CD8-positive, alpha-beta memory T cell (primary cell): ENCODE results near the gene TMEM107. TPM values are rescaled to one million over a fixed set of nuclear protein-coding genes. Genes with fewer than 3 reads are reported as not detected.
A peak's percentile ranks its signal among the peaks of the same experiment; 100 is the strongest.

Source experiments
- CTCF ChIA-PET: fragments of 350-600 bp; sonication (Branson Sonifier 250); formaldehyde crosslinking; loops from one replicate; lab custom pipeline; 2021; ENCODE audit warnings: antibody characterized with exemption; lab: Charles Lee
- POLR2A ChIA-PET: fragments of 350-600 bp; sonication (Branson Sonifier 250); formaldehyde crosslinking; loops from one replicate; lab custom pipeline; 2021; ENCODE audit warnings: antibody characterized with exemption; lab: Charles Lee
- DNase-seq, 5 donors: peaks; one replicate each; pipeline versions ENCODE4 v3.0.0 to v3.0.0-alpha.2; 2020 to 2022; ENCODE audit warnings: mixed read lengths in 1 of 5
- H3K27ac ChIP-seq: one replicate; pipeline ENCODE4 v1.7.0; 2013; ENCODE audit warnings: low read depth, mild to moderate bottlenecking, low read length, moderate library complexity
- H3K27me3 ChIP-seq: 2 replicates; pipeline ENCODE4 v1.7.0; 2013; ENCODE audit warnings: low read length, mild to moderate bottlenecking; ENCODE audit not compliant: insufficient read depth, poor library complexity, severe bottlenecking
- H3K36me3 ChIP-seq: 2 replicates; pipeline ENCODE4 v1.7.0; 2013; ENCODE audit warnings: mild to moderate bottlenecking, low read length, moderate library complexity; ENCODE audit not compliant: insufficient read depth
- H3K4me1 ChIP-seq: 2 replicates; pipeline ENCODE4 v1.7.0; 2013; ENCODE audit warnings: mild to moderate bottlenecking, low read length, moderate library complexity; ENCODE audit not compliant: insufficient read depth
- H3K4me3 ChIP-seq: 2 replicates; pipeline ENCODE4 v1.7.0; 2013; ENCODE audit warnings: mild to moderate bottlenecking, low read length
- H3K9me3 ChIP-seq: 2 replicates; pipeline ENCODE4 v1.7.0; 2013; ENCODE audit warnings: mild to moderate bottlenecking, low read length
- H3K27ac Mint-ChIP-seq, 8 donors: one replicate each; pipeline ENCODE4 v1.8.0; 2020 to 2021; ENCODE audit warnings: mixed read lengths in 8 of 8, mild to moderate bottlenecking in 6 of 8, inconsistent platforms in 3 of 8, moderate library complexity in 3 of 8
- H3K27me3 Mint-ChIP-seq, 2 donors: one replicate each; pipeline ENCODE4 v1.8.0; 2020 to 2021; ENCODE audit warnings: mixed read lengths in 2 of 2, mild to moderate bottlenecking in 1 of 2, moderate library complexity in 1 of 2
- H3K36me3 Mint-ChIP-seq, 3 donors: one replicate each; pipeline ENCODE4 v1.8.0; 2020 to 2021; ENCODE audit warnings: mixed read lengths in 3 of 3, inconsistent platforms in 1 of 3, mild to moderate bottlenecking in 1 of 3
- H3K4me1 Mint-ChIP-seq, 3 donors: one replicate each; pipeline ENCODE4 v1.8.0; 2020 to 2021; ENCODE audit warnings: mixed read lengths in 3 of 3, inconsistent platforms in 1 of 3, mild to moderate bottlenecking in 1 of 3
- H3K4me3 Mint-ChIP-seq, 7 donors: one replicate each; pipeline ENCODE4 v1.8.0; 2020 to 2021; ENCODE audit warnings: mixed read lengths in 7 of 7, mild to moderate bottlenecking in 6 of 7, moderate library complexity in 4 of 7, inconsistent platforms in 2 of 7
- H3K9me3 Mint-ChIP-seq, 5 donors: one replicate each; pipeline ENCODE4 v1.8.0; 2020 to 2022; ENCODE audit warnings: mixed read lengths in 5 of 5, mild to moderate bottlenecking in 3 of 5, moderate library complexity in 2 of 5, inconsistent platforms in 1 of 5
- polyA plus RNA-seq: library from polyadenylated mRNA; unstranded; fragments of 300-500 nt; fragmentation: Illumina TruSeq; gene quantifications from one replicate; pipeline ENCODE4 v1.2.3, GENCODE V29; 2021
- total RNA-seq, 2 experiments: library from RNA; stranded (reverse); gene quantifications; one replicate each; pipeline ENCODE4 v1.2.3, GENCODE V29; 2021

TMEM107 gene
- total RNA-seq (10 to 100 TPM; 21.3 to 22.4 TPM), polyA plus RNA-seq (50.7 TPM)

DNA sequence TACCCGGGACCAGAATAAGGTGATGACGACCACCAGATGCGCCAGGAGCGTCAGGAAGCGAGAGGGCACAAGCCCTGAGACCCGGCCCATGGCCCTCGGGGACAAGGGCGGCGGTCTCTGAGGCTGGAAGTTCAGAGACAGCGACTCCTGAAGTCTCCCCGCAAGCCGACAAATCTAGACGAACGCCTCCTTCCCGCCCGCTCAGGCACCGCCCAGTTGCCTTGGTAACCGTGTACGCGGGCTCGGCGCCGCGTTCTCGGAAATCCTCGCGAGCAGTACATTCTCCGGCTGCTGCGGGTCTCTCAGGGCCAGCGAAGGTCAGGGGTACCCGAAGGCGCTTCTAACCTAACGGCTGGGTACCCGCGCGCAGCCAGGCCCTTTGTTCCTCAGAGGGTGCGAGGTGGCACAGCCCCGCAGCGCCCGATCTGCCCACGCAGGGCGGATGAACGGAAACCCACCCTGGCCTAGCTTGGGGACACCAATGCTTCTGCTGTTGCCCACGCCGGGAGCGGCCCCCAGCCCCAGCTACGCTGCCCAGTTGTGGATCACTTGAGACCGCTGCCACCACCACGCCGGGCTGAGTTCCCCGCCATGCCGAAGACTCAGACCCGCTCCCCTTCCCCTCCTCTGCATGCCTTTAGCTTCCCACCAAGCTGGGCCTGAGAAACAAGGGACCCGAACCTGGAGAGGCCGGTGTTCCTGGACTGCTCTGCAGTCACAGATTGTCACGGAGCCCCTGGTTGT is at the start of gene TMEM107:
Gene TMEM107 (minus strand): TSS at position 184 of the 744 bp plus-strand sequence. CDS start 94 bp downstream, at position 90.
- H3K36me3 ChIP-seq = no peaks in the 10 kb centered on the region
- peak within 1 kb of the TSS; percentile 81 for H3K27ac ChIP-seq
- no peaks in the 10 kb centered on the region for H3K27me3 ChIP-seq
- DNase-seq = peak; percentile 81 to 92 (median 82)
- Mint-ChIP-seq H3K4me1 (peaks cover 40 to 52% (median 51%) of the 10 kb centered on the region in 3 donors), H3K27me3 (peaks cover 0 to 3% of the 10 kb centered on the region in 2 donors), H3K27ac (peak within 1 kb of the TSS; percentile 92 to 100 (median 96)), H3K4me3 (peak within 1 kb of the TSS; percentile 89 to 96 (median 93)), H3K36me3 (peaks cover 0 to 7% (median 0%) of the 10 kb centered on the region in 3 donors), H3K9me3 (no peaks in the 10 kb centered on the region)
- POLR2A ChIA-PET = interaction anchor here (0.6 to 1.7 kb wide), 7 partner anchors 10 to 45 kb away, joined by 3 to 8 read pairs (median 3); partner anchors contain the start of genes BORCS6 and PER1
- H3K4me3 ChIP-seq = peak within 1 kb of the TSS; percentile 76
- no peaks in the 10 kb centered on the region for H3K9me3 ChIP-seq
- peaks cover 44% of the 10 kb centered on the region for H3K4me1 ChIP-seq
- CTCF ChIA-PET = interaction anchor here (1.1 to 1.7 kb wide), 3 partner anchors 10 to 57 kb away, joined by 3 to 8 read pairs (median 6); no protein-coding TSS in a partner anchor

DNA sequence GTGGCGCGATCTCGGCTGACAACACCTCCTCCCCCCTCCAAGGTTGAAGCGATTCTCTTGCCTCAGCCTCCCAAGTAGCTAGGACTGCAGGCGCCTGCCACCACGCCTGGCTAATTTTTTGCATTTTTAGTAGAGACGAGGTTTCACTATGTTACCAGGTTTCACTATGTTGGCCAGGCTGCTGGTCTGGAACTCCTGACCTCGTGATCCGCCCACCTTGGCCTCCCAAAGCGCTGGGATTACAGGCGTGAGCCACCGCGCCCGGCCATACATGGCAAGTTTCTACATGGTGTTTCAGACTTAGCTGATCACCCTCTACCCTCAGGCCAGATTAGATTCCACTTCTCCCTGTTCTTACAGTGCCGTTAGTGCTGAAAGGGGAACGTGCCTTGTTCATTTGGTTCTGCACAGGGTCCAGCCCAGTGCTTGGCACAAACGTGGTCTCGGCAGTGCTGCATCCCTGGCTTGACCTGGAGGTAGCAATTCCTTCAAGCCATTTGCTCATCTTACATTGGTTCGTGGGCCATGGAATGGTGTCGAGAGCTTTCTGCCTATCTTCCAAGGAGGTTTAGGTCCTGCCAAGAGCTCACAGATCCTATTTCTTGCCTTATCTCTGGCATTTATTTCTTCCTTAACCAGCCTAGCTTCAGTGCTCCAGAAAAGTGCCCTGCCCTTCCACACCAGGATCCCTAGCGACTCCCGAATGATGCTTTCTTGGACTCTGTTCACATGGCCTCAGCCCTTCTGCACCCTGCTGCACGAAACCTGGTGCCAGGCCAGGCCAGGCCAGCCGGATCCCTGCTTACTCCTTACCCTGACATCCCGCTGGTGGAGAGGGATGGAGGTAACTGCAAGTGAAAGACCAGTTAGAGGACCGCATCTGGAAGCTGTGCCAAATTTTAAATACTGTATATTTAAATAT is 49.0 kb upstream of the TMEM107 start:
- H3K4me1 Mint-ChIP-seq = peaks cover 63 to 79% (median 68%) of the 10 kb centered on the region in 3 donors
- Histone ChIP-seq H3K4me3 (no peak overlapping the region), H3K36me3 (peaks cover 30% of the 10 kb centered on the region), H3K9me3 (no peaks in the 10 kb centered on the region), H3K27me3 (no peaks in the 10 kb centered on the region), H3K4me1 (peaks cover 38% of the 10 kb centered on the region), H3K27ac (no peak overlapping the region)
- POLR2A ChIA-PET = interaction anchor here (0.7 to 8.4 kb wide), 7 partner anchors 15 to 86 kb away, joined by 3 to 149 read pairs (median 6); partner anchors contain the start of genes AURKB, CTC1, PFAS and RANGRF
- peaks cover 0 to 17% (median 8%) of the 10 kb centered on the region in 5 donors for H3K9me3 Mint-ChIP-seq
- CTCF ChIA-PET = interaction anchor here (0.7 to 5.6 kb wide), 8 partner anchors 12 to 93 kb away, joined by 3 to 63 read pairs (median 5); partner anchors contain the start of genes BORCS6, CTC1, PFAS and SLC25A35
- H3K4me3 Mint-ChIP-seq = peak overlapping the region; percentile 28 to 97 (median 64)
- H3K27ac Mint-ChIP-seq = peak overlapping the region in 7 of 8 donors; percentile 79 to 100 (median 90)
- peak in 1 of 5 donors; percentile 8 for DNase-seq
- H3K27me3 Mint-ChIP-seq = peaks cover 0 to 31% of the 10 kb centered on the region in 2 donors
- H3K36me3 Mint-ChIP-seq = peaks cover 12 to 64% (median 22%) of the 10 kb centered on the region in 3 donors

DNA sequence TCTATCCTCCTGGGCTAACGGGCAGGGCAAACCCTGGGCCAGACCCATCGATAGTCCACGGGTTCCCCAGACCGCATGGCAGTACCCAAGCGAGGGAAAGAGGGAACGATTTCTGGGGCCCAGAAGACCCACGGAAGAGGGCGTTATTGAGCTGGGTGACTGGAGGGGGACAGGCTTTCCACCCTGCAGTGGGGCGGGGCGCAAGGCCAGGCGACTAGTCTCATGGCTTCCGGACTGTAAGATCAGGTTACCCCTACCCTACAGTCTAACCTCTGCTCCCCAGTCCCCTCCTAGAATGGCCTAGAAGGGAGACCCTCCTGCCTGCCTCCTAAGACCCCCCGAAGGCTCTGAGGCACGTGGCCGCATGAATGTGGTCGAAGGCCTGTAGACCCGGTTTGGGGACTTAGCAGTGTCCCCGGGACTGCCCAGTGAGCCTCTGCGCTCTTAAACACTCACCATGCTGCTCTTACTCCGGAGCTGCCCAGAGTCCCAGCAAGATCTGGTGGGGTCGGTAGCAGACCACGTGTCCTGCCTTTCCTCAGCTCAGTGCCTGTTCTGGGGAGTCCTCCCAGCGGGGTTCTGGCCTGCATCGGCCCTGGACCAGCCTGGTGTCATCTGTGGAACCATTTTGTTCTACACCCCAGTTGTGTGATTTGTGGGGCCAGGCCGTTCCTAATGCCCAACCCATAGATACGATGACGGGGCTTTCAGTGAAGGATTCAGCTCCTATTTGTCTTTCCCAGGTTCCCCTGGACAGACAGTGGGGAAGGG is 47.4 kb upstream of the TMEM107 start:
- H3K4me1 Mint-ChIP-seq = peaks cover 60 to 78% (median 73%) of the 10 kb centered on the region in 3 donors
- H3K9me3 Mint-ChIP-seq = peaks cover 0 to 17% (median 8%) of the 10 kb centered on the region in 5 donors
- peaks cover 5 to 53% (median 9%) of the 10 kb centered on the region in 3 donors for H3K36me3 Mint-ChIP-seq
- Histone ChIP-seq H3K9me3 (no peaks in the 10 kb centered on the region), H3K27ac (peak overlapping the region; percentile 86), H3K27me3 (no peaks in the 10 kb centered on the region), H3K36me3 (peaks cover 18% of the 10 kb centered on the region), H3K4me1 (peaks cover 41% of the 10 kb centered on the region), H3K4me3 (peak overlapping the region; percentile 98)
- peak overlapping the region; percentile 94 to 100 (median 96) for H3K27ac Mint-ChIP-seq
- DNase-seq = peak in 3 of 5 donors; percentile 20 to 70 (median 37)
- H3K27me3 Mint-ChIP-seq = peaks cover 0 to 31% of the 10 kb centered on the region in 2 donors
- ChIA-PET POLR2A (interaction anchor here (0.6 to 8.4 kb wide), 11 partner anchors 13 to 104 kb away, joined by 3 to 149 read pairs (median 17); partner anchors contain the start of genes ALOXE3, AURKB, BORCS6 and CTC1), CTCF (interaction anchor here (1.0 to 5.6 kb wide), 14 partner anchors 14 to 104 kb away, joined by 3 to 63 read pairs (median 12); partner anchors contain the start of genes BORCS6, CTC1, PFAS and RANGRF)
- peak overlapping the region; percentile 86 to 98 (median 97) for H3K4me3 Mint-ChIP-seq

DNA sequence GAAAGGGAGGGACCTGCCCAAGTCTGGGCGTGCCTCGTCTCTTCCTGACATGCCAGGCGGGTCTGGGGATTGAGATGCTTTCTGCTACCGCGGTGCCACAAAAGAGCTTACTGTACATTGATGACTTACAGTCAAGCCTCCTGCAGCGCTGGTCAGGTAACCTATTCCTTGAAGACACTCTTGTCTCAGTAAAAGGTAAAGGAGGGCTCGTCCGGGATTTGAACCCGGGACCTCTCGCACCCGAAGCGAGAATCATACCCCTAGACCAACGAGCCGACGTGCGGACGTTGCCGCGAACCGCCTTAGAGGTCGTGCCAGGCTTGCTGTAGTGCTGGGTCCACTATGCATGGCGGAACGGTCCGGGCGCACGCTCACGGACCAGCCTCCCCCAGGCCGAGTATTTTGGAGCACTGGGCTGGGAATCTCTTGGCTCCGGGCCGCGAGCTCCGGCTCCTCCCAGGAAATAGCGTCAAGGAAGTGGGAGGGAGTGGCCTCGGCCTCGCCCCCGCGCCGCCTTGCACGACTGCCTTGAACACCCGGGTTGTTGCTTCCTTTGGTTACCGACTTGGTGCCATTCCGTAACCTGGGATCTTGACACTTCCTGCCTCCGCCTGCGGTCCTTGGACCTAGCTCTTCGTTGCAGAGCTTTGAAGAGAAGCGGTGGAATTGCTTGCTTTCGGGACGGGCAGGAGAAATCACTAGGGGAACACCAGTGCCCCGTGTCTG is 46.6 kb upstream of the TMEM107 start:
- H3K27me3 Mint-ChIP-seq = peaks cover 0 to 31% of the 10 kb centered on the region in 2 donors
- Histone ChIP-seq H3K27ac (peak overlapping the region; percentile 86), H3K4me1 (peaks cover 41% of the 10 kb centered on the region), H3K9me3 (no peaks in the 10 kb centered on the region), H3K36me3 (peaks cover 10% of the 10 kb centered on the region), H3K27me3 (no peaks in the 10 kb centered on the region), H3K4me3 (peak overlapping the region; percentile 98)
- POLR2A ChIA-PET = interaction anchor here (0.6 to 8.4 kb wide), 15 partner anchors 12 to 103 kb away, joined by 3 to 149 read pairs (median 16); partner anchors contain the start of genes ALOXE3, AURKB, BORCS6 and CTC1
- peaks cover 0 to 17% (median 8%) of the 10 kb centered on the region in 5 donors for H3K9me3 Mint-ChIP-seq
- H3K4me1 Mint-ChIP-seq = peaks cover 64 to 83% (median 79%) of the 10 kb centered on the region in 3 donors
- DNase-seq = peak; percentile 80 to 92 (median 87)
- H3K27ac Mint-ChIP-seq = peak overlapping the region; percentile 94 to 100 (median 96)
- peaks cover 7 to 50% (median 10%) of the 10 kb centered on the region in 3 donors for H3K36me3 Mint-ChIP-seq
- peak overlapping the region; percentile 86 to 98 (median 97) for H3K4me3 Mint-ChIP-seq
- CTCF ChIA-PET = interaction anchor here (1.2 to 5.6 kb wide), 16 partner anchors 10 to 129 kb away, joined by 3 to 63 read pairs (median 11); partner anchors contain the start of genes AURKB, BORCS6, CTC1 and PFAS

DNA sequence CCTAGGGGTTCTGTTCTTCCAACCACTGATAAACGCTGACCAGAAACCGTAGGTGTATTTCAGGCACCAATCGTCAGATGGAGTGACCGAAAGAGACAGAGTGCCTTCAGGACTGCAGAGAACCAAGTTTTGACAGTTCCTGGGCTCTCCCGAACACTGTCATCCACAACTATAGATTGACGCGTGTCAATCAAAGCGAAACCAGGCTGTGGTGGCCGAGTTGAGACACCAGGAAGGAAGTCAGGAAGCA is 46.1 kb upstream of the TMEM107 start:
- peaks cover 0 to 28% of the 10 kb centered on the region in 2 donors for H3K27me3 Mint-ChIP-seq
- Histone ChIP-seq H3K27me3 (no peaks in the 10 kb centered on the region), H3K27ac (peak overlapping the region; percentile 86), H3K9me3 (no peaks in the 10 kb centered on the region), H3K4me3 (peak overlapping the region; percentile 98), H3K4me1 (peaks cover 40% of the 10 kb centered on the region), H3K36me3 (peaks cover 6% of the 10 kb centered on the region)
- DNase-seq = peak in 1 of 5 donors; percentile 78
- H3K4me1 Mint-ChIP-seq = peaks cover 61 to 78% (median 75%) of the 10 kb centered on the region in 3 donors
- CTCF ChIA-PET = interaction anchor here (1.2 to 5.6 kb wide), 19 partner anchors 9 to 143 kb away, joined by 3 to 63 read pairs (median 11); partner anchors contain the start of genes AURKB, BORCS6, CTC1 and PFAS
- H3K36me3 Mint-ChIP-seq = peaks cover 3 to 45% (median 5%) of the 10 kb centered on the region in 3 donors
- peak overlapping the region; percentile 94 to 100 (median 96) for H3K27ac Mint-ChIP-seq
- peaks cover 0 to 17% (median 8%) of the 10 kb centered on the region in 5 donors for H3K9me3 Mint-ChIP-seq
- peak overlapping the region; percentile 86 to 98 (median 97) for H3K4me3 Mint-ChIP-seq
- POLR2A ChIA-PET = interaction anchor here (0.7 to 8.4 kb wide), 15 partner anchors 11 to 103 kb away, joined by 3 to 149 read pairs (median 17); partner anchors contain the start of genes ALOXE3, AURKB, BORCS6 and CTC1
